Measurements from ENCODE around the gene RNU6-1. TPM values are rescaled to one million over a fixed set of nuclear protein-coding genes. Genes with fewer than 3 reads are reported as not detected.

Gene RNU6-1
- polyA plus RNA-seq, 1 of the 3 experiments (the other 2 are of a cell fraction) = not detected

DNA sequence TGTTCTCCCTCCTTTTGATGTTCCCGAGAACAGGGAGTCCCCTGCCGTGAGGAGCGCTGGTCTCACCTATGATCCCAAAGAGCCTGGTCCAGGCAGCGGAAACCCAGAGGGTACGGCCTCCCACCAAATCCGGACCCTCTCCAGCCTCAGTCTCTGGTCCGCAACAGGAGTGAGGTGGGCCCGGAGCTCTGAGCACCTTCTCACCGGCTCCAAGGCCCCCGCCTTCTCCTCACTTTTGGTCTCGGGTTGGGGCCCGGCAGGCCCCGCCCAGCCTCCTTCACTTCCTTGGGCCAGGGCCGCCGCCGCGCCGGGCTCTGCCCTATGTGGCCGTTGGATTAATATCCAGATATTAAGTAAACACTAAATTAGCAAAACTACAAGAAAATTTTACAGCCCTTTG lies 20.2 kb downstream of the RNU6-1 start:
- H3K9me2 ChIP-seq = no peaks in the 10 kb centered on the region
- H3K27me3 ChIP-seq (ENCODE audit: insufficient read depth) = peaks cover 31% of the 10 kb centered on the region
- H3K9me3 ChIP-seq = no peaks in the 10 kb centered on the region
- H3K27ac ChIP-seq (ENCODE audit: low read depth in 2 of 2, low read length in 1 of 2) = no peak overlapping the region
- CTCF ChIA-PET = interaction anchor here (2.2 kb wide), 1 partner anchor 16 kb away, joined by 4 read pairs; no protein-coding TSS in a partner anchor
- H3K9ac ChIP-seq = no peak overlapping the region
- no peaks in the 10 kb centered on the region for H4K20me1 ChIP-seq (ENCODE audit: insufficient read depth)
- H2AFZ ChIP-seq (ENCODE audit: low read depth) = no peak overlapping the region
- no peaks in the 10 kb centered on the region for H3K36me3 ChIP-seq (replicated peaks in 1 of 2; ENCODE audit: control insufficient read depth in 1 of 2, insufficient read depth in 2 of 2, low read length in 1 of 2)
- H3K4me3 ChIP-seq (ENCODE audit: low read depth in 2 of 2, low read length in 1 of 2) = no peak overlapping the region
- WGBS (ENCODE audit: low lambda C conversion rate) = 92% methylated on average over 13 of the region's 19 CpGs
- no peak for DNase-seq
- H3F3A ChIP-seq (replicated peaks; ENCODE audit: insufficient read depth) = no peaks in the 10 kb centered on the region
- POLR2A ChIA-PET = no interaction called here
- peaks cover 0 to 20% of the 10 kb centered on the region in 2 experiments; a peak in 2 of 4 replicates for H3K4me1 ChIP-seq (ENCODE audit: control insufficient read depth in 1 of 2, insufficient read depth in 2 of 2, low read depth in 1 of 2, low read length in 1 of 2)
- no peak overlapping the region for H3K4me2 ChIP-seq
- H3K79me2 ChIP-seq (ENCODE audit: insufficient read depth) = no peaks in the 10 kb centered on the region
- TF ChIP-seq, protein P1, sequence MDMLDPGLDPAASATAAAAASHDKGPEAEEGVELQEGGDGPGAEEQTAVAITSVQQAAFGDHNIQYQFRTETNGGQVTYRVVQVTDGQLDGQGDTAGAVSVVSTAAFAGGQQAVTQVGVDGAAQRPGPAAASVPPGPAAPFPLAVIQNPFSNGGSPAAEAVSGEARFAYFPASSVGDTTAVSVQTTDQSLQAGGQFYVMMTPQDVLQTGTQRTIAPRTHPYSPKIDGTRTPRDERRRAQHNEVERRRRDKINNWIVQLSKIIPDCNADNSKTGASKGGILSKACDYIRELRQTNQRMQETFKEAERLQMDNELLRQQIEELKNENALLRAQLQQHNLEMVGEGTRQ (IDR thresholded peaks at IDR 0.05; ENCODE audit: borderline replicate concordance, low read depth, low read length) = no peak
- TF ChIP-seq POLR2AphosphoS5 (IDR thresholded peaks at IDR 0.05; ENCODE audit: low read depth, low read length) = no peak
- TF ChIP-seq, protein P2, sequence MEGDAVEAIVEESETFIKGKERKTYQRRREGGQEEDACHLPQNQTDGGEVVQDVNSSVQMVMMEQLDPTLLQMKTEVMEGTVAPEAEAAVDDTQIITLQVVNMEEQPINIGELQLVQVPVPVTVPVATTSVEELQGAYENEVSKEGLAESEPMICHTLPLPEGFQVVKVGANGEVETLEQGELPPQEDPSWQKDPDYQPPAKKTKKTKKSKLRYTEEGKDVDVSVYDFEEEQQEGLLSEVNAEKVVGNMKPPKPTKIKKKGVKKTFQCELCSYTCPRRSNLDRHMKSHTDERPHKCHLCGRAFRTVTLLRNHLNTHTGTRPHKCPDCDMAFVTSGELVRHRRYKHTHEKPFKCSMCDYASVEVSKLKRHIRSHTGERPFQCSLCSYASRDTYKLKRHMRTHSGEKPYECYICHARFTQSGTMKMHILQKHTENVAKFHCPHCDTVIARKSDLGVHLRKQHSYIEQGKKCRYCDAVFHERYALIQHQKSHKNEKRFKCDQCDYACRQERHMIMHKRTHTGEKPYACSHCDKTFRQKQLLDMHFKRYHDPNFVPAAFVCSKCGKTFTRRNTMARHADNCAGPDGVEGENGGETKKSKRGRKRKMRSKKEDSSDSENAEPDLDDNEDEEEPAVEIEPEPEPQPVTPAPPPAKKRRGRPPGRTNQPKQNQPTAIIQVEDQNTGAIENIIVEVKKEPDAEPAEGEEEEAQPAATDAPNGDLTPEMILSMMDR (IDR thresholded peaks at IDR 0.05) = no peak
- TF ChIP-seq GABPA (IDR thresholded peaks at IDR 0.05; ENCODE audit: low read depth) = no peak
- TF ChIP-seq, protein P3, sequence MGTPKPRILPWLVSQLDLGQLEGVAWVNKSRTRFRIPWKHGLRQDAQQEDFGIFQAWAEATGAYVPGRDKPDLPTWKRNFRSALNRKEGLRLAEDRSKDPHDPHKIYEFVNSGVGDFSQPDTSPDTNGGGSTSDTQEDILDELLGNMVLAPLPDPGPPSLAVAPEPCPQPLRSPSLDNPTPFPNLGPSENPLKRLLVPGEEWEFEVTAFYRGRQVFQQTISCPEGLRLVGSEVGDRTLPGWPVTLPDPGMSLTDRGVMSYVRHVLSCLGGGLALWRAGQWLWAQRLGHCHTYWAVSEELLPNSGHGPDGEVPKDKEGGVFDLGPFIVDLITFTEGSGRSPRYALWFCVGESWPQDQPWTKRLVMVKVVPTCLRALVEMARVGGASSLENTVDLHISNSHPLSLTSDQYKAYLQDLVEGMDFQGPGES (IDR thresholded peaks at IDR 0.05; ENCODE audit: low read depth, low read length) = no peak
- TF ChIP-seq NFIC (IDR thresholded peaks at IDR 0.05; ENCODE audit: borderline replicate concordance) = no peak
- TF ChIP-seq RCOR1 (IDR thresholded peaks at IDR 0.05; ENCODE audit: low read length) = no peak
- no peak for TF ChIP-seq FOXJ3 (CRISPR knock-in tag; IDR thresholded peaks at IDR 0.05)
- TF ChIP-seq, protein P4, sequence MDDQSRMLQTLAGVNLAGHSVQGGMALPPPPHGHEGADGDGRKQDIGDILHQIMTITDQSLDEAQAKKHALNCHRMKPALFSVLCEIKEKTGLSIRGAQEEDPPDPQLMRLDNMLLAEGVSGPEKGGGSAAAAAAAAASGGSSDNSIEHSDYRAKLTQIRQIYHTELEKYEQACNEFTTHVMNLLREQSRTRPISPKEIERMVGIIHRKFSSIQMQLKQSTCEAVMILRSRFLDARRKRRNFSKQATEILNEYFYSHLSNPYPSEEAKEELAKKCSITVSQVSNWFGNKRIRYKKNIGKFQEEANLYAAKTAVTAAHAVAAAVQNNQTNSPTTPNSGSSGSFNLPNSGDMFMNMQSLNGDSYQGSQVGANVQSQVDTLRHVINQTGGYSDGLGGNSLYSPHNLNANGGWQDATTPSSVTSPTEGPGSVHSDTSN (IDR thresholded peaks at IDR 0.05) = no peak
- TF ChIP-seq, protein P5, sequence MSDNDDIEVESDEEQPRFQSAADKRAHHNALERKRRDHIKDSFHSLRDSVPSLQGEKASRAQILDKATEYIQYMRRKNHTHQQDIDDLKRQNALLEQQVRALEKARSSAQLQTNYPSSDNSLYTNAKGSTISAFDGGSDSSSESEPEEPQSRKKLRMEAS (IDR thresholded peaks at IDR 0.05; ENCODE audit: low read depth) = no peak
- no peak for TF ChIP-seq ELF1 (IDR thresholded peaks at IDR 0.05)
- TF ChIP-seq EP300 (IDR thresholded peaks at IDR 0.05; ENCODE audit: borderline replicate concordance in 1 of 2, low read depth in 1 of 2, low read length in 1 of 2) = no peak

DNA sequence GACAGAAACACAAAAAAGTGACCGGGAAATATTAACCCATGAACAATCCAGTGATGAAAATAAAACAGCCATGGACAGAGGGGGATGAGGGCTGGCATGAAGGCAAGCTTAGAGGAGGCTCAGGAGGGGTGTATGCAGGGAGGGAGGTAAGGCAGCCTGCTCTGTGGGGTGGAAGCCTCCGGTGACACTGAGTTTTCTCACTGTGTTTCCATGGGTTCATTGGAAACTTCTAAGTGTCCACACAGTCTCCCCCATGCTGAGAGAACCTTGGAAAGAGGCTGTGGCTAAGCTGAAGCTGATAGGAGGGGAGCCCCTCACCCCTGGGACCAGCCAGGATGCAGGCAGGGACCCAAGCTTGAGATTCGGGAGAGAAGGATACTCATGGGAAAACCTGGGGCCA lies 21.4 kb downstream of the RNU6-1 start:
- H3K4me1 ChIP-seq (ENCODE audit: control insufficient read depth in 1 of 2, insufficient read depth in 2 of 2, low read depth in 1 of 2, low read length in 1 of 2) = peaks cover 0 to 10% of the 10 kb centered on the region in 2 experiments; a peak in 1 of 4 replicates
- CTCF ChIA-PET = no interaction called here
- no peak overlapping the region for H3K9ac ChIP-seq
- no peak overlapping the region for H2AFZ ChIP-seq (ENCODE audit: low read depth)
- no peaks in the 10 kb centered on the region for H4K20me1 ChIP-seq (ENCODE audit: insufficient read depth)
- H3K79me2 ChIP-seq (ENCODE audit: insufficient read depth) = no peaks in the 10 kb centered on the region
- H3K27me3 ChIP-seq (ENCODE audit: insufficient read depth) = peaks cover 19% of the 10 kb centered on the region
- H3K4me3 ChIP-seq (ENCODE audit: low read depth in 2 of 2, low read length in 1 of 2) = no peak overlapping the region
- no peaks in the 10 kb centered on the region for H3K9me3 ChIP-seq
- no peaks in the 10 kb centered on the region for H3F3A ChIP-seq (replicated peaks; ENCODE audit: insufficient read depth)
- DNase-seq = no peak
- H3K36me3 ChIP-seq (replicated peaks in 1 of 2; ENCODE audit: control insufficient read depth in 1 of 2, insufficient read depth in 2 of 2, low read length in 1 of 2) = no peaks in the 10 kb centered on the region
- POLR2A ChIA-PET = no interaction called here
- no peak overlapping the region for H3K4me2 ChIP-seq
- H3K27ac ChIP-seq (ENCODE audit: low read depth in 2 of 2, low read length in 1 of 2) = no peak overlapping the region
- WGBS (ENCODE audit: low lambda C conversion rate) = 78% methylated on average over 3 of the region's 3 CpGs
- TF ChIP-seq, protein P5 (IDR thresholded peaks at IDR 0.05; ENCODE audit: low read depth) = no peak
- TF ChIP-seq FOSL2 (IDR thresholded peaks at IDR 0.05; ENCODE audit: borderline replicate concordance, low read depth) (no peak), GATA2 (CRISPR knock-in tag; IDR thresholded peaks at IDR 0.05) (no peak), RAD21 (IDR thresholded peaks at IDR 0.05; ENCODE audit: low read length) (no peak), NFIC (IDR thresholded peaks at IDR 0.05; ENCODE audit: borderline replicate concordance) (no peak), TEAD4 (IDR thresholded peaks at IDR 0.05; ENCODE audit: borderline replicate concordance, insufficient read depth) (no peak), TCF12 (IDR thresholded peaks at IDR 0.05) (no peak), ELF1 (IDR thresholded peaks at IDR 0.05) (no peak), SMC3 (IDR thresholded peaks at IDR 0.05; ENCODE audit: low read depth, low read length) (no peak), GABPA (IDR thresholded peaks at IDR 0.05; ENCODE audit: low read depth) (no peak), RXRA (IDR thresholded peaks at IDR 0.05; ENCODE audit: borderline replicate concordance, low read depth) (no peak)
- TF ChIP-seq, protein P3 (IDR thresholded peaks at IDR 0.05; ENCODE audit: low read depth, low read length) = no peak
- no peaks in the 10 kb centered on the region for H3K9me2 ChIP-seq

Measured in SK-N-SH (cell line).